Gastroesophageal sphincter (tissue), 4 donors: ENCODE results near the gene SLC25A21. TPM values are rescaled to one million over a fixed set of nuclear protein-coding genes. Genes with fewer than 3 reads are reported as not detected.
"Not testable (repeated sequence)": the region's sequence is repeated elsewhere in the genome, so short reads cannot be mapped to it uniquely, and the experiment has no call there.

ENCODE experiments used
- ATAC-seq: fragments of 150-250 bp; one replicate; pipeline ENCODE4 v1.9.1; 2016; ENCODE audit warnings: mild to moderate bottlenecking, moderate library complexity
- H3K27ac ChIP-seq, 4 donors: fragments of 200-600 bp; sonication (generic) in 3 of 4; 1 replicate in 3 of 4; 2 replicates in 1 of 4; pipeline ENCODE4 v1.5.1; 2016 to 2019
- H3K27me3 ChIP-seq: fragments of 200-600 bp; sonication (generic); one replicate; pipeline ENCODE4 v1.5.1; 2019
- H3K36me3 ChIP-seq, 2 donors: fragments of 200-600 bp; sonication (generic); one replicate each; pipeline ENCODE4 v1.5.1; 2019; ENCODE audit warnings: control low read depth in 1 of 2
- H3K4me1 ChIP-seq, 3 donors: fragments of 200-600 bp; sonication (generic); 1 replicate in 2 of 3; 2 replicates in 1 of 3; pipeline ENCODE4 v1.5.1; 2016 to 2019; ENCODE audit warnings: control low read depth in 2 of 3
- H3K4me3 ChIP-seq, 2 donors: fragments of 200-600 bp; sonication (generic); one replicate each; pipeline ENCODE4 v1.5.1; 2019; ENCODE audit warnings: mild to moderate bottlenecking in 1 of 2, moderate library complexity in 1 of 2
- H3K9me3 ChIP-seq, 3 donors: fragments of 200-600 bp; sonication (generic); one replicate each; pipeline ENCODE4 v1.5.1; 2017 to 2019; ENCODE audit warnings: control low read depth in 2 of 3
- CTCF ChIP-seq, 4 experiments: fragments of 200-600 bp in 2 of 4; fragments of 450-650 bp in 2 of 4; sonication (generic) in 1 of 4; IDR thresholded peaks; one replicate each; pipeline ENCODE4 v1.5.1; 2017 to 2019; ENCODE audit warnings: antibody characterized with exemption in 4 of 4, mild to moderate bottlenecking in 2 of 4, moderate library complexity in 2 of 4
- EP300 ChIP-seq: sonication (generic); formaldehyde crosslinking; IDR thresholded peaks from one replicate; pipeline ENCODE4 v1.6.1; 2017; ENCODE audit warnings: antibody characterized with exemption, mild to moderate bottlenecking
- POLR2A ChIP-seq, 2 donors: fragments of 450-650 bp; IDR thresholded peaks; one replicate each; pipeline ENCODE4 v1.6.1; 2017; ENCODE audit warnings: antibody characterized with exemption in 2 of 2, mild to moderate bottlenecking in 2 of 2, moderate library complexity in 1 of 2
- POLR2AphosphoS5 ChIP-seq: sonication (generic); formaldehyde crosslinking; IDR thresholded peaks from one replicate; pipeline ENCODE4 v1.6.1; 2017; ENCODE audit warnings: antibody characterized with exemption
- WGBS, 2 donors: methylation state at CpG; one replicate each; pipeline ENCODE4 v1.1.5; 2018; ENCODE audit warnings: low coverage in 1 of 2; 5-methylcytosine and 5-hydroxymethylcytosine counted together
- total RNA-seq, 4 donors: library from RNA; depleted of rRNA; stranded (reverse); fragments of >200 nt; gene quantifications; one replicate each; pipeline ENCODE4 v1.1.0, GENCODE V29; 2016

Gene SLC25A21
- total RNA-seq, 4 donors from 2014 or later, result 0.40 to 1.5 (median 1.3) TPM

- not testable (repeated sequence) for H3K27ac ChIP-seq, H3K4me3 ChIP-seq, H3K4me1 ChIP-seq, H3K36me3 ChIP-seq, ATAC-seq, H3K9me3 ChIP-seq, H3K27me3 ChIP-seq
- 100% methylated on average over 2 to 4 of the region's 7 CpGs for WGBS, 2 donors
Measured at GRCh38 chr14:37205623-37206605, 33.5 kb upstream of the SLC25A21 start.

GRCh38 chr14:37203423-37203822 is 31.0 kb upstream of the SLC25A21 start:
- Histone ChIP-seq H3K9me3 (peaks cover 0 to 8% (median 0%) of the 10 kb centered on the region in 3 donors), H3K4me1 (peaks cover 0 to 18% (median 6%) of the 10 kb centered on the region in 3 donors), H3K36me3 (no peaks in the 10 kb centered on the region), H3K27me3 (no peaks in the 10 kb centered on the region), H3K4me3 (no peak overlapping the region), H3K27ac (no peak overlapping the region)
- WGBS, 2 donors, result 100% methylated on average over 1 of the region's 1 CpG; no CpG with 5 or more reads in 1 of the 2 donors
- no peak for ATAC-seq
- TF ChIP-seq EP300 (no peak), POLR2AphosphoS5 (no peak), POLR2A (IDR thresholded peaks at IDR 0.05) (no peak), CTCF (IDR thresholded peaks at IDR 0.05) (no peak)

- no peak overlapping the region for H3K4me3 ChIP-seq
- H3K36me3 ChIP-seq, result no peaks in the 10 kb centered on the region
- 76 to 91% methylated on average over 2 of the region's 2 CpGs for WGBS, 2 donors
- no peak for ATAC-seq
- H3K4me1 ChIP-seq, result peaks cover 0 to 22% (median 7%) of the 10 kb centered on the region in 3 donors
- TF ChIP-seq POLR2A (IDR thresholded peaks at IDR 0.05) (no peak), POLR2AphosphoS5 (no peak), CTCF (IDR thresholded peaks at IDR 0.05) (no peak), EP300 (no peak)
- H3K9me3 ChIP-seq, result peaks cover 0 to 8% (median 0%) of the 10 kb centered on the region in 3 donors
- H3K27me3 ChIP-seq, result no peaks in the 10 kb centered on the region
- H3K27ac ChIP-seq, result no peak overlapping the region
Measured at GRCh38 chr14:37202812-37203211, 30.4 kb upstream of the SLC25A21 start.

GRCh38 chr14:37202265-37202664 is 29.9 kb upstream of the SLC25A21 start:
- no peaks in the 10 kb centered on the region for H3K27me3 ChIP-seq
- peaks cover 0 to 22% (median 7%) of the 10 kb centered on the region in 3 donors for H3K4me1 ChIP-seq
- no peaks in the 10 kb centered on the region for H3K36me3 ChIP-seq
- 83 to 86% methylated on average over 2 of the region's 2 CpGs for WGBS, 2 donors
- H3K27ac ChIP-seq, result no peak overlapping the region
- peaks cover 0 to 8% (median 0%) of the 10 kb centered on the region in 3 donors for H3K9me3 ChIP-seq
- TF ChIP-seq EP300, result no peak
- no peak for TF ChIP-seq CTCF (IDR thresholded peaks at IDR 0.05)
- TF ChIP-seq POLR2AphosphoS5, result no peak
- no peak for TF ChIP-seq POLR2A (IDR thresholded peaks at IDR 0.05)
- no peak for ATAC-seq
- H3K4me3 ChIP-seq, result no peak overlapping the region

GRCh38 chr14:37201724-37202123 is 29.3 kb upstream of the SLC25A21 start:
- no peak for ATAC-seq
- Histone ChIP-seq H3K27me3 (no peaks in the 10 kb centered on the region), H3K4me3 (no peak overlapping the region), H3K27ac (no peak overlapping the region), H3K36me3 (no peaks in the 10 kb centered on the region), H3K4me1 (peaks cover 0 to 26% (median 7%) of the 10 kb centered on the region in 3 donors), H3K9me3 (peaks cover 0 to 8% (median 0%) of the 10 kb centered on the region in 3 donors)
- TF ChIP-seq EP300, result no peak
- TF ChIP-seq POLR2A (IDR thresholded peaks at IDR 0.05), result no peak
- no peak for TF ChIP-seq CTCF (IDR thresholded peaks at IDR 0.05)
- TF ChIP-seq POLR2AphosphoS5, result no peak
- WGBS, 2 donors, result 94 to 100% methylated on average over 1 to 2 of the region's 2 CpGs
